NCI-H1105 (cell line): ENCODE results near the gene DHRS3.
A peak's percentile ranks its signal among the peaks of the same experiment; 100 is the strongest.

Experiments
- DNase-seq: peaks from one replicate; lab custom pipeline; 2025; lab: John Stamatoyannopoulos, UW

DHRS3 gene

DNA sequence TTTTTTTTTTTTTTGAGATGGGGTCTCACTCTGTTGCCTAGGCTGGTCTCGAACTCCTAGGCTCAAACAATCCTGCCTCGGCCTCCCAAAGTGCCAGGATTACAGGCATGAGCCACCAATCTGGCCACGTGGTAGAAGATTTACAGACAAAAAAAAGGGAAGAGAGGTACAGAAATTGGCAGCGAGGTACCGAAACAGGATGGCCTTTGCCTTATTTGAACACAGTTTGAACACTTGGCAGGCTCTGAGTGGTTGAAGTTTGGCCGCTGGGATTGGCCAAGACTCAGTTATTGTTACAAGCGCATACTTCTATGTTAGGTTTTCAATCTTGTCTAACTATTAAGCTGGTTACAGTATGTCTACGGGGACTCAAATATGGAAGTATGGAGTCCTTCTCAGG, 19.7 kb upstream of the DHRS3 start:
- DNase-seq: no peak

DNA sequence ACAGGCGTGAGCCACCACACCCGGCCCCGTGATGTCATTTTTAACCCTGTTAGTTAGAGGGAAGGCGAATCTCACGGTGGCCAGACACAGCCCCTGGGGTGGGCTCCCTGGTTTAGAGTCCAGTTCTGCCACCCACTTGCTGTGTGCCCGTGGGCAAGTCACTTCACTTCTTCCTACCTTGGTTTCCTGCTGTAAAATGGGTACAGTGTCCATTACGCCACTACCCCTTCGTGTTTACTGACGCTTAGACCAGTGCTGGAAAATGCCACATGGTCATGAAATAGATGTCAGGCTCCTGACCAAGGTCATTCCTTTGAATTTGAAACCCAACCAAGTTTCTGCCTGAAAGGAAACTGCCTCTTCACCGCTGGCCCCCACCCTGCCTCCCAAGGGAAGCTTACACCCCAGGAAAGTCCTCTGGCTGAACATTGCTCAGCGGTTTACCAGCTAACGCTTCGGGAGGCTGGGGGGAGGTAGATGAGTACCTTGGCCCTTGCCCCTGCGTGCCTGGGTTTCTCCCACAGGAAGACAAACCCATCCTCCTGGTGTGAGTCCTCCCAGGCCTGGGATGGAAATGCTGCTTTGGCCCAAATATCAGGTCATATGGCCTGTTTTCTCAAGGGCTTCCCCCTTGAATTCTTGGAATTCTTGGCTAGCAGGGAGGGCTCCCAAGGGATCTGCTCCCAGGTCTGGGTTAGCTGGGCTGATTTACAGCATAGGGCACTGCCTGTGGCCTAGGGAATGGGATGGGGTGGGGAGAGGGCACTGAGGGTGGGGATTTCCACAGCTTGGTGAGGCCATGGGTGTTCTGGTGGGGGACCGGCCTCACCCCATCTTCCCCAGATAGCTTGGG, 18.3 kb upstream of the DHRS3 start:
- no peak for DNase-seq

DNA sequence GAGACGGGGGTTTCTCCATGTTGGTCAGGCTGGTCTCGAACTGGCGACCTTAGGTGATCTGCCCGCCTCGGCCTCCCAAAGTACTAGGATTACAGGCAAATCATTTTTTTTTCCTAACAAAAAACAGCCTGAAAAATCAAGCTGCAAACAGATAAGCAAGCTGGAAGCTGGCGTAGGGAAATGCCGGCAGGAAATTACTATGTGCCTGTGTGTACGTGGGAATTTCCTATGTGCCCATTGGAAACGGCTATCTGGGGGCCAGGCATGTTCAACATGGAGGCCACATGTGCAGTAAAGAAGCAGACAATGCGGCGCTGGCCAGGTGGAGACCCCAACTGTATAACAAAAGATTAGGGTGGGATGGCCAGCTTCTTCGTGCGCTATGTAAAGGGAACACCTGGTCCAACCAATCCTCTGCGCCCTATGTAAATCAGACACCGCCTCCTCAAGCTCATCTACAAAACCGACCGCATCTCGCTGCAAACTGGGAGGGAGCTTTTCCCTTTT, 16.7 kb upstream of the DHRS3 start:
- DNase-seq: no peak

GRCh38 chr1:12634156-12634555, 16.1 kb upstream of the DHRS3 start:
- no peak for DNase-seq

GRCh38 chr1:12631571-12631970, 13.6 kb upstream of the DHRS3 start:
- DNase-seq: no peak

DNA sequence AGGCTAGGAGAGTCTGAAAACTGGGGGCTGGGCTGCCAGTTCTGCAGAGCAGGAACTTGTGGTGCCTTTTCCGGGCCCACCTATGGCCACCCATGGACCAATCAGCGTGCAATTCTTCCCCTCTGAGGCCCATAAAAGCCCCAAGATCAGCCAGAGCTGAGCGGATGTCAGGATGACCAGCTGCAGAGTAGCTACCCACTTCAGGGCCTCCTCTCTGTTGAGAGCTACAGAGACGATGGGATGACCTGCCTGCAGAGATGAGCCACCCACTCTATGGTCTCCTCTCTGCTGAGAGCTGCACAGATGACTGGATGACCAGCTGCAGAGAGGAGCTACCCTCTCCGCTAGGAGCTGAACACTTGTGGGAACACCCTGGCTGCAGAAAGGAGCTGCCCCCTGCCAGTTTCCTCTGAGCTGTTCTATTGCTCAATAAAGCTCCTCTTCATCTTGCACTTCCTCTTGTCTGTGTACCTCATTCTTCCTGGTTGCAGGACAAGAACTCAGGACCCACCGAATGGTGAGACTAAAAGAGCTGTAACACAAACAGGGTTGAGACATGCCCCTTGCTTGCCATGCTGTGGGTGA, 13.0 kb upstream of the DHRS3 start:
- DNase-seq: no peak

DNA sequence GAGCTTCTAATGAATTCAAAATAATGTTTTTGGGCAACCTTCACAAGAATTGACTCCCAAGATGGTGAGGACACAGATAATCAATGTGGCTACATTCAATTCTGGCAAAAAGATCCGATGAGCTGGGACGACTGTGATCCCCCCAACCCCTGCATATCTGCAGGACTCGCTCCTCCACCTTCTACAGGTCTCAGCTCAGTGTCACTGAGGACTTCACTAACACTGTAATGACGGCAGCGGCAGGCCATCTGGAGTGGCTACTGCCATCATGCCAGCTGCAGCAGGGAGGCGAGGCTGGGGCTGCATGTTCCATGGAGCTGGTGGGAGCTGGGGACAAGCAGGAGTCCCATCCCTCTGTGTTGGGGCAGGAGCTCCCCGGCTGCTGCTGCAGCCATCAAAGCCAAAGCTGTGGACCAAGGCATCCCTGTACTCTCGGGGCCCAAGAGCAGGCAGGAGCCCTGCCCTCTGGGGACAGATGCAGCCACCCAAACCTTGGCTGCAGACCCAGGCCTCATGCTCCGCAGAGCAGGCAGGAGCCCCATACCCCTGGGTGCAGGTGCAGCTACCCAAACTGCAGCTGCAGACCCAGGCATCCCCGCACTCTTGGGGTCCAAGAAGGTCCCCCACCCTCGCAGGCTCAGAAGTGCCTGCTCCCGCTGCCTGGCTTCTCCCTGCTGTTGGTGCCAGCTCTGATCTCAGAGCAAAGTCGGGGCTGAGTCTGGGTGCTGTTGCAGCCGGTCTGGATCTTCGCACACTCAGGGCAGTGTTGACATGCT, 12.2 kb upstream of the DHRS3 start:
- no peak for DNase-seq

GRCh38 chr1:12629511-12629956, 11.5 kb upstream of the DHRS3 start:
- no peak for DNase-seq

DNA sequence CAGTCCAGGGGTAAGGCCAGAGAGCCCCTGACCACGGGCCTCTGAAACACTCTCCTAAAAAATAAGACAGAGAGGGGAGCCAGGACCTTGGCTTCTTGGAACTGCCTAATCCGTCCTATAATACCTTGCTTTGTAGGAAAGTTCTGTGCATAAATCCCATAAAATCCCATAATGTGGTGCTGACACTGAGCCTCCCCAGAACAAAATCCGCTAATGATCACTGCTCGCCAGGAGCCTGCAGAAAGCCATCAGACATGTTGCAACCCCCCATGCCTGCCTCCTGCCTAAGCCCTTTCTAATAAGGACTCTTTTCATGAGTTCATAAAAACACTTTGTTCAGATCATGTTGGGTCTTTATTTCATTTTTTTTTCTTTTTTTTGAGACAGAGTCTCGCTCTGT, 9.3 kb upstream of the DHRS3 start:
- DNase-seq: no peak

GRCh38 chr1:12626888-12627287, 8.9 kb upstream of the DHRS3 start:
- no peak for DNase-seq

- no peak for DNase-seq
These were observed 7.3 kb upstream of the DHRS3 start for GRCh38 chr1:12625276-12625675.

GRCh38 chr1:12622506-12622905, 4.5 kb upstream of the DHRS3 start:
- DNase-seq: no peak

DNA sequence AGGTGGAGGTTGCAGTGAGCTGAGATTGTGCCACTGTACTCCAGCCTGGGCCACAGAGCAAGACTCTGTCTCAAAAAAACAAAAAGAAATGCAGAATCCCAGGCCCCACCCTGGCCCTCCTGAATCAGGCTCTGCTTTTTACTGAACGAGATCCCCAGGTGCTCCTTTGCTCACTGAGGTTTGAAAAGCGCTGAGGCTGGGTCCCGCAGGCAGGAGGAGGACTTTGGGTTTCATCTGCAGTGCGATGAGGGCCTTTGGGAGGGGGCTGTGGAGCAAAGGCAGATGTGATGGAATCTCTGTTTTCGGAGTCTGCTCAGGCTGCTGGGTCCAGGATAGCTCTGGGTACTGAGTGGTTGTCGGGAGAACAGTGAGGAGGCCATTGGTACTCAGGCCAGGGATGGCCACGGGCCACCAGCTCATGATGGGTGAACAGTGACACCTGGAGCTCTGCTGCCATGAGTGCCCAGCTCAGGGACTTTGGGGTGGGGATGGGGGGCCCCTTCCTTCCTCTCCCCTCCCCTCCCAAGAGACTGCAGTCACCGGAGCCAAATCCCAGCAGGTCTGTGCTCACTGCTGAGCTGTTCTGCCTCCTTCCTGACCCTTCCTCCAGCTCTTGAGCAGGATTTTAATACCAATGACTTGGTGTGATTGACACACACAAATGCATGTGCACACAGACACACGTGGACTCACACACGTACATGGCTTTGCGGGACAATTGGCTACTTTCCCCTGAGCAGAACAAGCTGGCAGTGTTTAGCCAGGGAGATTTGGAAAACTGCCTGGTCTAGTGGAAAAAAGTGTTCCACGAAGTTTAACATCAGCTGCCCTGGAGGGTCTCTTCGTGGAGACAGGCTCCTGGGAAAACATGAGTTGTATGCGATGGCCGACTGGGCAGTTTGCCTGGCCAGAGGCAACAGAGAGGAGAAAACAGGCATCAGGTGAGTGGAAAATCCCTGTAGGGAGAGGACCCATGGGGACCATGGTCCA, 3.6 kb upstream of the DHRS3 start:
- DNase-seq: no peak

GRCh38 chr1:12620931-12621330, 2.9 kb upstream of the DHRS3 start:
- DNase-seq: no peak

- no peak for DNase-seq
These were observed 2.5 kb upstream of the DHRS3 start for GRCh38 chr1:12620488-12620865.

GRCh38 chr1:12619792-12620487, 1.9 kb upstream of the DHRS3 start:
- peak; percentile 68 for DNase-seq

DNA sequence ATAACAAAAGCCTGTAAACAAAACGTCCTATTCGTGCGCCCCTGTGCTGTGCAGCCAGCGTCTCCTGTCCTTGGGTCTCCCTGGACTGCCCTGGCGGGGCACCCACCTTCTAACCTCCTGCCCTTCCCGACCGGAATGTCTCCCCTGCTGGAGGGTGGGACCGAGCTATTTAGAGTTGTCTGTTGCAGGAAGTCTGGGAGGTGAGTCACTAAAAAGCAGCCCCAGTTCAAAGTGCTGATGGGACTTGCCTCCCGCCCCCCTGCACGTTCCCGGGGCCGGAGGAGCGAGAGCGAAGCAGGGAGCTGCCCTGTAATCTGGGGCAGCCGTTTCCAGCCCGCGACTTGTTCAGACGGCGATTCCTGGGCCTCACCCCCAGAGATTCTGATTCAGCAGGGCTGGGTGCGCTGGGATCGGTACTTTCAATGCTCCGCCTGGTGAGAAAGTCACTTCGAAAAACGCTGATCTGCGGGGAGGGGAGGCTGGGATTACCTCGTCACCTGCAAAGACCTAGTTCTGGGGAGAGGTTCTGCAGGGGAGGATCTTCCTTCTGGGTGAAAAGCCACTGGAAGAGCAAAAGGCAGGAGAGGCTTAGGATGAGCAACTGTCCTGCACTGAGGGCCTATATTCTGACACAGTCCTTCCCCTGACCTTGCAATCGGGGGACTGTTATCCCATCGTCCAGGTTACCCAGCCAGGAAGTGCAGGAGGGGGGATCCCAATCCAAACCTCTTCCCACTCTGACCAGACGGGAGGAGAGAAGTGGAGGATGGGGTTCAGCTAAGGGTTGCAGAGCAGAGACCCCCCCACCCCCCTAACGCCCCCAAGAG, 1.2 kb upstream of the DHRS3 start:
- DNase-seq: no peak

DNA sequence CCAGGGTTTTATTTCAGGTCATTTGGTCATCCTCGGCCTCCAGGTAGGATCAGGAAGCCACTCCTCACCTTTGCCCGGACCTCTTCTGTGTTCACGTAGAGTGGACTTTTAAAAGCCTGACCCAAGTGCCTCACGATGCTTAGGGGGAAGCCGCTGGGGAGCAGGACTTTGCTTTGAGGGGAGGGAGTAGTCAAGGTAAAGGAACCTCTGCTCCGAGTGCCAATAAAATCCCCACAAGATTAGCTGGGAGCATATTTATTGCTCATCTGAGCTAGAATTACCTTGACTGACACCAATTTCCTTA, 603 bp upstream of the DHRS3 start:
- DNase-seq: no peak

DNA sequence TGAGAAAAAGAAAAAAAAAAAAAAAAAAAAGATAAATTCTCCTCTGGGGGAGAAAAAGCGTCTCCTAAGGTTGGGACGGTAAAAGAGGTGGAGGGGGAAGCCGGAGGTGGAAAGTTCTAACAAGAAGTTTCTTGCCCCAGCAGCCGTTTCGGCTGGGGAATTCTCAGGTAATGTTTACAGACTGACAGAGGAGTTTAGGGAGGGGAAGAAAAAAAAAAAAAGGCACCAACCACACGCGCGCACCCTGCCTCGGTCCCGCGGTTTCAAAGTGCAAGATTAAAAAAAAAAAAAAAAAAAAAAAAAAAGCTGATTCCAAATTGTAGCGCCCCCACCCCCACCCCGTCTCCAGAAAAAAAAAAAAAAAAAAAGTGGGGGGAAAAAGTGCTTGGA, 504 bp downstream of the DHRS3 start:
- DNase-seq: no peak

DNA sequence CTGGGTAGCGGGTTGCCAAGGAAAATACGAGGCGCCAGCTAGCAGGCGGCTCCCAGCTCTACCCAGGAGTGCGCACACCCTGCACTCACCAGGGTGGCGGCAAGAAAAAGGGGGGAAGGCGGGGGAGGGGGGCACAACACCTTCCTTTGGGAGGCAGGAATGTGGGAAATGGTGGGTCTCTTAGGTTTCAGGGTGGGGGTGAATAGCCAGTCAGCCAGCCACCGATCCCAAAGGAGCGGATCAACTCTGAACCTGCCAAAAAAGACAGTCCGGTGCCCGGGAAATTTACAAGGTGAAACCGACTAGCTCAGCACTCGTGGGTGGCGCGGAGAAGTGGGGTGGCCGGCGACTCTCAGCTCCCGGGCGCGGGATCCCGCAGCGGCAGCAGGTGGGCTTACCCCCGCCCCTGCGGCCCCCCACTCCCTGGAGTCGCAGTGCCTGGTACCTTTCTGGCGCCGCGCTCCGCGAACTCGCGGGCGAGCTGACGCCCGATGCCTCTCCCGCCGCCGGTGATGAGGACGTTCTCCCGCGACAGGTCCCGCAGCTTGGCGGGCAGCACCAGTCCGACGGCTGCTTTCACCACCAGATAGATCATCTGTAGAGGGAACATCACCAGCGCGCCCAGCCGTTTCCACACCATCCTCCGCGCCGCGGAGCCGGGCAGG, 1.2 kb downstream of the DHRS3 start:
- DNase-seq: peak; percentile 27
